Left lung (tissue), 10 donors: ENCODE results near the gene SPATS2. TPM values are rescaled to one million over a fixed set of nuclear protein-coding genes. Genes with fewer than 3 reads are reported as not detected.
A peak's percentile ranks its signal among the peaks of the same experiment; 100 is the strongest.

Experiments used
- ATAC-seq: fragments of 200-7000 bp; cut with Tn5 transposase; one replicate; pipeline ENCODE4 v1.9.1; 2020; ENCODE audit warnings: moderate library complexity
- DNase-seq, 4 donors: peaks; one replicate each; pipeline ENCODE4 v3.0.0-alpha.2; 2013 to 2020
- H3K27ac ChIP-seq, 2 donors: fragments of 200-600 bp; sonication (generic) in 1 of 2; one replicate each; pipeline versions ENCODE4 v1.5.0 to v1.8.0; 2020 to 2021
- H3K27me3 ChIP-seq, 2 donors: fragments of 200-600 bp; sonication (generic) in 1 of 2; one replicate each; pipeline versions ENCODE4 v1.5.0 to v1.8.0; 2020 to 2021
- H3K36me3 ChIP-seq, 2 donors: fragments of 200-600 bp; sonication (generic) in 1 of 2; one replicate each; pipeline versions ENCODE4 v1.5.0 to v1.8.0; 2020 to 2021
- H3K4me1 ChIP-seq, 2 donors: fragments of 200-600 bp; one replicate each; pipeline ENCODE4 v1.8.0; 2021
- H3K4me3 ChIP-seq, 2 donors: fragments of 200-600 bp; sonication (generic) in 1 of 2; one replicate each; pipeline versions ENCODE4 v1.5.0 to v1.8.0; 2020 to 2021; ENCODE audit warnings: mild to moderate bottlenecking in 1 of 2
- H3K9me3 ChIP-seq, 2 donors: fragments of 200-600 bp; sonication (generic) in 1 of 2; one replicate each; pipeline versions ENCODE4 v1.5.0 to v1.8.0; 2020 to 2021
- CTCF ChIP-seq, 2 donors: fragments of 200-600 bp; sonication (generic) in 1 of 2; IDR thresholded peaks; one replicate each; pipeline versions ENCODE4 v1.5.0 to v1.8.0; 2021; ENCODE audit warnings: antibody characterized with exemption in 2 of 2
- intact Hi-C, 2 donors: fragments of 100-400 bp; cut with DNase I; formaldehyde crosslinking; loops; one replicate each; pipeline versions ENCODE4 v1.11.2 to v1.14.2; 2022
- polyA plus RNA-seq, 6 donors: library from polyadenylated mRNA; unstranded; fragments of 120-200 nt; gene quantifications; one replicate each; pipeline ENCODE4 v1.2.1, GENCODE V29; 2013; ENCODE audit not compliant: insufficient read length in 6 of 6
- total RNA-seq, 2 donors: library from RNA; stranded (reverse); fragmentation: NEBNext Ultra II Directional; extraction: Animal tissue kit (Norgen Biotek cat#: 25700); gene quantifications; one replicate each; pipeline ENCODE4 v1.2.1, GENCODE V29; 2021
- donor health status: DM: no; HTN: yes; CAD: no.
- donor health status: DM: no; HTN: no; CAD: no.

SPATS2 gene
- total and polyA plus RNA-seq, 8 donors = 14.6 to 77.0 (median 67.7) TPM

GRCh38 chr12:49567611-49568441 lies 200.6 kb downstream of the SPATS2 start, which contains the start of gene MCRS1:
Gene MCRS1 (minus strand): TSS chr12:49568142. CDS start chr12:49566731, 1,411 bp downstream.
- ATAC-seq = peak; percentile 97
- peak; percentile 90 to 94 (median 91) for DNase-seq
- intact Hi-C loops = no loop called here

DNA sequence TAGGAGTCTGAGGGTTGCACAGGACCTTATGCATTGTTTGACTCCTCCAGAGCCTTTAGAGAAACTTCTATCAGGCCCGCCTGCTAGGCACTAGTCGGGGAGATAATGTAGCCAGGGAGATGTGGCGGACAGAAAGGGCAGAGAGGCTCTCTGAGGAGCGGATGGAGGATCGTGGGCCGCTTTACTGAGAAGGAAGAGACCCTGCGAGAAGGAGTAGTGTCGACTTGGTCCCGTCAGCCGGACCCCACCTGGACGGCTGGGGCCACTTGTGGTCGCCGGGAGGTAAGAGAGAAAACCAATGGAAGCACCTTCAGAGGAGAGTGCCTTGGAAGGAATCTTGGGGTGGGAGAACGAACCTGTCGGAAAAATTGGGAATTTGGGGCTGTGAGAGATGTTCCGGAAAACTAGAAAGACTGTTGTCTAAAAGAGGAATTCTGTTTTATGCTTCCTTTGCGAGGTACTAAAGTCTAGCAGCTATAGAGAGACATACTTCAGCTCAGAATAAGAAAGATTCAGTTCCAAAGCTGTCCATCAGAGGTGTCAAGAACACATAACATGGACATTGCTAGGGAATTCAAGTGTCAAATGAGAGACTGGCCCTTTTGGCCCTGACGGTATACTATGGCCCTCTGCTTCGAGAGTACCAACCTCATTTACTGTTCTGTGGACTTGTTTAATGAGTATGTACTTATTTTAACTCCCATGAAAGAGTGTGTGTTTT lies 201.3 kb downstream of the SPATS2 start:
- Histone ChIP-seq H3K27ac (peak overlapping the region; percentile 81 to 92), H3K4me1 (peaks cover 8 to 24% of the 10 kb centered on the region in 2 donors), H3K4me3 (peak overlapping the region; percentile 77 to 99), H3K36me3 (peaks cover 0 to 15% of the 10 kb centered on the region in 2 donors), H3K27me3 (no peaks in the 10 kb centered on the region), H3K9me3 (no peaks in the 10 kb centered on the region)
- TF ChIP-seq CTCF (IDR thresholded peaks at IDR 0.05) = no peak
- intact Hi-C loops = no loop called here
- peak; percentile 12 for ATAC-seq
- DNase-seq = peak in 1 of 4 donors; percentile 50

More at GRCh38 chr12:49567611-49568441, 200.6 kb downstream of the SPATS2 start, which contains the start of gene MCRS1:
- no peak for TF ChIP-seq CTCF (IDR thresholded peaks at IDR 0.05)
- Histone ChIP-seq H3K9me3 (no peaks in the 10 kb centered on the region), H3K27ac (peak within 1 kb of the TSS; percentile 81 to 92), H3K4me1 (peaks cover 8 to 24% of the 10 kb centered on the region in 2 donors), H3K27me3 (no peaks in the 10 kb centered on the region), H3K4me3 (peak within 1 kb of the TSS; percentile 77 to 99), H3K36me3 (peaks cover 1 to 22% of the 10 kb centered on the region in 2 donors)

Other genes starting within 250 kb of the SPATS2 start
- gene TUBA1B, start 236.1 kb upstream of the SPATS2 start, total RNA-seq = 1,000 to 10,000 TPM in 1 of 2 donors, 100 to 1,000 TPM in 1; 603 to 1,153 TPM
- gene TUBA1B, start 236.1 kb upstream of the SPATS2 start, polyA plus RNA-seq = 1,000 to 10,000 TPM in 2 of 6 donors, 100 to 1,000 TPM in 4; 914 to 1,514 (median 981) TPM
- 100 to 1,000 TPM; 205 to 235 TPM for gene TUBA1A, start 178.4 kb upstream of the SPATS2 start, total RNA-seq
- 100 to 1,000 TPM; 412 to 675 (median 534) TPM for gene TUBA1A, start 178.4 kb upstream of the SPATS2 start, polyA plus RNA-seq
- 100 to 1,000 TPM; 153 to 235 TPM for gene TUBA1C, start 102.4 kb upstream of the SPATS2 start, total RNA-seq
- gene TUBA1C, start 102.4 kb upstream of the SPATS2 start, polyA plus RNA-seq = 100 to 1,000 TPM; 112 to 180 (median 160) TPM
- gene PRPH, start 72.3 kb upstream of the SPATS2 start, total RNA-seq = under 1 TPM in 1 of 2 donors, not detected in 1; 0.26 TPM
- 1 to 10 TPM; 1.1 to 2.4 (median 1.9) TPM for gene PRPH, start 72.3 kb upstream of the SPATS2 start, polyA plus RNA-seq
- 1 to 10 TPM; 2.4 to 8.0 TPM for gene TROAP, start 44.2 kb upstream of the SPATS2 start, total RNA-seq
- gene TROAP, start 44.2 kb upstream of the SPATS2 start, polyA plus RNA-seq = 10 to 100 TPM; 22.0 to 43.2 (median 29.8) TPM
- gene C1QL4, start 30.3 kb upstream of the SPATS2 start, total RNA-seq = not detected
- gene C1QL4, start 30.3 kb upstream of the SPATS2 start, polyA plus RNA-seq = under 1 TPM in 1 of 6 donors, not detected in 5; 0.07 TPM
- gene DNAJC22, start 20.6 kb upstream of the SPATS2 start, total RNA-seq = 1 to 10 TPM in 1 of 2 donors, under 1 TPM in 1; 0.21 to 2.7 TPM
- gene DNAJC22, start 20.6 kb upstream of the SPATS2 start, polyA plus RNA-seq = 1 to 10 TPM; 3.5 to 7.0 (median 6.5) TPM
- 1 to 10 TPM in 1 of 2 donors, under 1 TPM in 1; 0.15 to 2.4 TPM for gene KCNH3, start 171.6 kb downstream of the SPATS2 start, total RNA-seq
- 1 to 10 TPM; 1.0 to 1.8 (median 1.5) TPM for gene KCNH3, start 171.6 kb downstream of the SPATS2 start, polyA plus RNA-seq
- 10 to 100 TPM; 40.5 to 51.6 TPM for gene MCRS1, start 200.7 kb downstream of the SPATS2 start, total RNA-seq
- 10 to 100 TPM; 46.4 to 65.2 (median 53.2) TPM for gene MCRS1, start 200.7 kb downstream of the SPATS2 start, polyA plus RNA-seq
- gene FAM186B, start 238.2 kb downstream of the SPATS2 start, total RNA-seq = under 1 TPM; 0.20 to 0.42 TPM
- 1 to 10 TPM; 2.5 to 4.6 (median 3.5) TPM for gene FAM186B, start 238.2 kb downstream of the SPATS2 start, polyA plus RNA-seq